HCT116 (cell line): ENCODE measurements around the gene EXOSC1. TPM values are rescaled to one million over a fixed set of nuclear protein-coding genes. Genes with fewer than 3 reads are reported as not detected.
"Not testable (repeated sequence)": the region's sequence is repeated elsewhere in the genome, so short reads cannot be mapped to it uniquely, and the experiment has no call there.

Experiments
- ATAC-seq: fragments of 200-7000 bp; cut with Tn5 transposase; 2 replicates; pipeline ENCODE4 v1.9.1; 2020; ENCODE audit warnings: mild to moderate bottlenecking, moderate library complexity
- BruUV-seq: library from RNA; stranded (reverse); fragments of 400-500 nt; replicated peaks from 2 replicates; lab custom pipeline; 2021; lab: Mats Ljungman, UMichigan
- CTCF ChIA-PET: fragments of 300-600 bp; sonication (Branson Sonifier 250); formaldehyde crosslinking; loops from one replicate; lab custom pipeline; 2021; ENCODE audit warnings: antibody characterized with exemption; lab: Charles Lee
- POLR2A ChIA-PET: fragments of 300-600, 350-600 bp; sonication (Branson Sonifier 250); formaldehyde crosslinking; loops from one replicate; lab custom pipeline; 2021; ENCODE audit warnings: antibody characterized with exemption; lab: Charles Lee
- RAD21 ChIA-PET, 2 experiments: fragments of 300-600 bp; sonication (Branson Sonifier 250); formaldehyde crosslinking; loops; one replicate each; lab custom pipeline; 2023; ENCODE audit warnings: low total read pairs in 2 of 2; ENCODE audit not compliant: uncharacterized antibody in 2 of 2, unreplicated experiment in 2 of 2, low non-redundant PET in 1 of 2; lab: Charles Lee
- DNase-seq: peaks from one replicate; pipeline ENCODE4 v3.0.0-alpha.2; 2010; ENCODE audit warnings: low read depth, low spot score
- H2AFZ ChIP-seq: fragments of 200-600 bp; shearing (Covaris generic), sonication (generic); 2 replicates; pipeline ENCODE4 v1.6.1; 2017; ENCODE audit warnings: low read depth, mixed run types, mixed read lengths, antibody characterized with exemption, low read length; ENCODE audit not compliant: poor library complexity, severe bottlenecking
- H3K27ac ChIP-seq: 2 replicates; pipeline ENCODE4 v1.5.1; 2012; ENCODE audit warnings: low read depth, low read length
- H3K27me3 ChIP-seq: fragments of 200-600 bp; sonication (generic); 2 replicates; pipeline ENCODE4 v1.6.1; 2016; ENCODE audit warnings: mixed run types, low read length, mixed read lengths; ENCODE audit not compliant: insufficient read depth
- H3K36me3 ChIP-seq, 2 experiments: fragments of 200-500 bp in 1 of 2; fragments of 200-600 bp in 1 of 2; sonication (Bioruptor generic) in 1 of 2; sonication (generic) in 1 of 2; 2 replicates each; pipeline versions ENCODE4 v1.5.1 to v1.6.1; 2014 to 2016; ENCODE audit warnings: low read length in 2 of 2, inconsistent platforms in 1 of 2, mixed read lengths in 1 of 2, mixed run types in 1 of 2; ENCODE audit not compliant: insufficient read depth in 2 of 2, control insufficient read depth in 1 of 2
- H3K4me1 ChIP-seq, 2 experiments: fragments of 200-600 bp in 1 of 2; sonication (generic) in 1 of 2; 2 replicates each; pipeline versions ENCODE4 v1.5.1 to v1.6.1; 2012 to 2017; ENCODE audit warnings: low read length in 2 of 2, inconsistent platforms in 1 of 2, mild to moderate bottlenecking in 1 of 2, mixed read lengths in 1 of 2, mixed run types in 1 of 2, moderate library complexity in 1 of 2; ENCODE audit not compliant: insufficient read depth in 2 of 2, control insufficient read depth in 1 of 2
- H3K4me2 ChIP-seq: fragments of 200-600 bp; sonication (generic); 2 replicates; pipeline ENCODE4 v1.6.1; 2017; ENCODE audit warnings: mixed run types, low read length, mixed read lengths
- H3K4me3 ChIP-seq, 2 experiments: fragments of 200-600 bp in 1 of 2; sonication (generic) in 1 of 2; replicated peaks in 1 of 2; 2 replicates each; pipeline ENCODE4 v1.5.1; 2011 to 2016; ENCODE audit warnings: low read length in 2 of 2, control low read depth in 1 of 2, low read depth in 1 of 2, mild to moderate bottlenecking in 1 of 2, mixed read lengths in 1 of 2, mixed run types in 1 of 2
- H3K79me2 ChIP-seq: fragments of 200-600 bp; sonication (generic); 2 replicates; pipeline ENCODE4 v1.6.1; 2017; ENCODE audit warnings: mild to moderate bottlenecking, mixed run types, low read length, moderate library complexity, mixed read lengths; ENCODE audit not compliant: insufficient read depth
- H3K9ac ChIP-seq: fragments of 200-600 bp; sonication (generic); 2 replicates; pipeline ENCODE4 v1.6.1; 2016; ENCODE audit warnings: low read length, mixed read lengths
- H3K9me2 ChIP-seq: fragments of 200-600 bp; sonication (generic), shearing (Covaris generic); 2 replicates; pipeline ENCODE4 v1.6.1; 2017; ENCODE audit warnings: mixed run types, mild to moderate bottlenecking, moderate library complexity; ENCODE audit not compliant: insufficient read depth
- H3K9me3 ChIP-seq, 2 experiments: fragments of 200-500 bp in 1 of 2; fragments of 200-600 bp in 1 of 2; sonication (Bioruptor generic) in 1 of 2; sonication (generic) in 1 of 2; 2 replicates each; pipeline ENCODE4 v1.6.1; 2014 to 2017; ENCODE audit warnings: low read length in 2 of 2, mixed read lengths in 2 of 2, inconsistent platforms in 1 of 2, low read depth in 1 of 2, mild to moderate bottlenecking in 1 of 2, mixed run types in 1 of 2, moderate library complexity in 1 of 2; ENCODE audit not compliant: control insufficient read depth in 1 of 2, insufficient read depth in 1 of 2
- H4K20me1 ChIP-seq: fragments of 200-600 bp; sonication (generic), shearing (Covaris generic); 2 replicates; pipeline ENCODE4 v1.6.1; 2017; ENCODE audit warnings: mixed run types, mild to moderate bottlenecking, moderate library complexity; ENCODE audit not compliant: insufficient read depth
- FOSL1 ChIP-seq: IDR thresholded peaks from 2 replicates; pipeline ENCODE4 v1.6.1; 2012; ENCODE audit warnings: low read depth
- POLR2A ChIP-seq: IDR thresholded peaks from 2 replicates; pipeline ENCODE4 v1.7.0; 2011; ENCODE audit warnings: borderline replicate concordance; ENCODE audit not compliant: insufficient read depth, insufficient read length; ENCODE audit errors: extremely low read depth
- POLR2AphosphoS5 ChIP-seq: IDR thresholded peaks from 2 replicates; pipeline ENCODE4 v1.6.1; 2011; ENCODE audit warnings: mild to moderate bottlenecking, low read depth, low read length, moderate library complexity
- ZFX ChIP-seq: fragments of 450-650 bp; IDR thresholded peaks from 2 replicates; pipeline ENCODE4 v1.6.1; 2017
- ZNF274 ChIP-seq: fragments of 200-500 bp; sonication (Bioruptor generic); IDR thresholded peaks from 2 replicates; pipeline ENCODE4 v1.6.1; 2014; ENCODE audit warnings: mild to moderate bottlenecking, low read depth, low read length, inconsistent platforms
- intact Hi-C: fragments of 100-400 bp; cut with micrococcal nuclease; formaldehyde crosslinking; loops from 2 replicates; pipeline ENCODE4 v1.10.0; 2022
- total RNA-seq: library from RNA; stranded (reverse); gene quantifications from one replicate; pipeline ENCODE4 v1.2.1, GENCODE V29; 2021; ENCODE audit not compliant: unreplicated experiment

EXOSC1 gene
- total RNA-seq, 1 experiment from 2014 or later, result 38.9 TPM

GRCh38 chr10:97468781-97469180 is 23.0 kb upstream of the EXOSC1 start:
- H2AFZ ChIP-seq, H3K9me2 ChIP-seq, H3K79me2 ChIP-seq, DNase-seq, H3K4me3 ChIP-seq, ATAC-seq, H3K4me2 ChIP-seq, H3K27me3 ChIP-seq, H4K20me1 ChIP-seq, H3K9me3 ChIP-seq, H3K9ac ChIP-seq, intact Hi-C loops, RAD21 ChIA-PET, BruUV-seq, POLR2A ChIA-PET, H3K27ac ChIP-seq: not testable (repeated sequence)
- H3K4me1 ChIP-seq, result peaks cover 19 to 36% of the 10 kb centered on the region in 2 experiments
- peaks cover 51 to 58% of the 10 kb centered on the region in 2 experiments for H3K36me3 ChIP-seq
- CTCF ChIA-PET, result interaction anchor here (1.0 kb wide), 1 partner anchor 401 kb away, joined by 3 read pairs; no protein-coding TSS in a partner anchor

DNA sequence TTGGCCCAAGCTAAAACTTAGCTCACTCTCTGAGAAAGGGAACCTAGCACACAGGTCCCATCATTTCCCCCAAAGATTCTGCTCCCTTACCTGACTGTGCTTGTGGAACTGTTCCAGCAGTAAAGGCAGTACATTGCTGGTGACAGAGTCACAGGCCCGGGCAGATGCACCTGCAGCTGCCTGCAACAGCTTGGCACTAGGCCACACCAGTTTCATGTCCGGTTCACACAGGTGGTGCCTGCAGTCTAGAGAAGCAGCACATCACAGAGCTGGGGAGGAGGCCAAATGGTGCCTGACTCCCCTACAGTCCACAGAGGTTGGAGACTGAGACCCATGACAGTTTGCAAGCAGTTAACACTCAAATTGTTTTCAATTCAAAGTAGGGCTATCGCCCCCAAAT is 22.4 kb upstream of the EXOSC1 start:
- RAD21 ChIA-PET, result no interaction called here
- ATAC-seq, result no peak
- no peak for DNase-seq
- Histone ChIP-seq H2AFZ (no peak overlapping the region), H3K9me2 (no peaks in the 10 kb centered on the region), H3K27ac (no peak overlapping the region), H3K4me3 (no peak overlapping the region), H4K20me1 (peaks cover 2% of the 10 kb centered on the region; the same call in 1 of the 2 replicates), H3K79me2 (0 out of 2 replicates have a peak, but pooled peaks cover 3% of the 10 kb centered on the region), H3K4me1 (peaks cover 20 to 40% of the 10 kb centered on the region in 2 experiments), H3K4me2 (no peak overlapping the region; the same call in 1 of the 2 replicates), H3K9ac (no peak overlapping the region), H3K27me3 (no peaks in the 10 kb centered on the region), H3K36me3 (peaks cover 45 to 58% of the 10 kb centered on the region in 2 experiments), H3K9me3 (no peaks in the 10 kb centered on the region)
- TF ChIP-seq FOSL1, result no peak
- TF ChIP-seq ZNF274, result no peak
- no peak for TF ChIP-seq ZFX
- no peak for TF ChIP-seq POLR2AphosphoS5
- TF ChIP-seq POLR2A, result no peak
- intact Hi-C loops, result no loop called here
- POLR2A ChIA-PET, result no interaction called here
- CTCF ChIA-PET, result interaction anchor here (1.0 to 2.2 kb wide), 3 partner anchors 11 to 401 kb away, joined by 3 to 6 read pairs (median 5); partner anchors contain the start of gene ANKRD2
- BruUV-seq, result no TSS peak
